ELF-1 (cell line): ENCODE data around the gene PBXIP1.
"Not testable (repeated sequence)": the region's sequence is repeated elsewhere in the genome, so short reads cannot be mapped to it uniquely, and the experiment has no call there.

Experiments
- DNase-seq: peaks from one replicate; pipeline ENCODE4 v3.0.0-alpha.2; 2016; ENCODE audit warnings: low read depth, low spot score

Gene PBXIP1

DNA sequence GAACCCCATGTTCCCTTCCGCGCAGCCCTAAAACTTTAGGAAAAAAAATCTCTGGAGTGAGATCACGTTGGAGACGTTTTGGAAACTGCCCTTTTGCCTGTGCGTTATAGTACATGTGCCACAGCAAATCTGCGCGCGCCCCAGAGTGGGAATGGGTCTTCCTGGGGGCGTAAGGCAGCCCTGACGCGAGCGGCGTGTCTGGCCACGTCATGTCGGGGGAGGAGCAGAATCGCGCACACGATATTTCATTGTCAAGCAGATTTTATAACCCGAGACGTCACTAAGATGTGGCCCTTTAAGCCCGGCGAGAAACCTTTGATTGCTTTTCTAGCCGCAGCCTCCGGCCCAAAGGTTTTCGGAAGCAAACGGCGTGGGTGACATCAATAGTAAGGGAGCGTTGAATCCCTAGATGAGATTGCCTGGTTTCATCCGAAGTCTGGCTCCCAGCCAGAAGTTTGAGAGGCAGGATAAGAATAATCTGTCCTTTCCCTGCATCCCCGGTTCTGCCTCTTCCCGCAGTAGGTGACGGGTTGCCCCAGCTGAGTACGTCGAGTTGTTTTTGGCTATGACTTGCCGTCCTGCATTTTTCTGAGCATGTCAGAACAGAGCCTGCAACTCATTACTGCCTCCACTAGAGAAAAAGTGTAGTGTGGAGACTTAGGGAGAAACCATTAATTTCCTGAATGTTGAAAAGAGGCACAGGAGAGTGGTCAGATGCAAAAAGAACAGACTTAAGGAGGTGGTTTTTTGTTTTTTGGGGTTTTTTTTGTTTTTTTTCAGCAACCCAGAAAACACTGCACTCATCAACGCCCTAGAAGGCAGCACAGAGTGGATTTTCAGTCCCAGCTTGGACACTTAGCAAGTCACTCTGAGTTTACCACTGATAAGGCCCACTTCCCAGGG lies 18.6 kb downstream of the PBXIP1 start:
- peak; percentile 95 for DNase-seq

DNA sequence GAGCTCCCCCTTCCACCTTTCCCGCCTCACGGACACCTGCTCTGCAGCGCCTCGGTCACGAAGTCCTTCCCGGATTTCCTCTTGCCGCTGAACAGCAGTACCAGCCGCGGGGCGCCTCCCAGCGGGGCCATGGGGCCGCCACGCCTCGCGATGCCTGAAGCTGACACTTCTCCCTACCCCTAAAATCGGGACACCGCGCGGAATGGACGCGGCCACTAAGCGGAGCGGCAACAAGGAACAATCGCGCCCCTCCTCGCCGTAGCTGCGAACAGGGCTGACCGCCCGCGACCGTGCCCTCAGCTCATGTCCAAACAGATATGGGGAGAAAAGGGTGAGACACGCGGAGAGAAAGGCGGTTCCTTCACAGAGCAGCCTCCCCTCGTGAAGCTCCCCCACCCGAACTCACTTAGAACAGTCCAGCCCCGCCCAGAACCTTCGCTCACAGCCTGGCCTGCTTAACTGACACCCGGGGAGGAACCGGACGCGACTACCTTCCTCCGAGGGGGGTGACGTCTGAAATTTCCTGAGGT lies 19.3 kb downstream of the PBXIP1 start, which contains the start of gene PMVK:
TSS of gene PMVK (minus strand) at position 165 of the 530 bp plus-strand sequence. CDS start at position 131, 34 bp downstream.
- peak; percentile 97 for DNase-seq

DNA sequence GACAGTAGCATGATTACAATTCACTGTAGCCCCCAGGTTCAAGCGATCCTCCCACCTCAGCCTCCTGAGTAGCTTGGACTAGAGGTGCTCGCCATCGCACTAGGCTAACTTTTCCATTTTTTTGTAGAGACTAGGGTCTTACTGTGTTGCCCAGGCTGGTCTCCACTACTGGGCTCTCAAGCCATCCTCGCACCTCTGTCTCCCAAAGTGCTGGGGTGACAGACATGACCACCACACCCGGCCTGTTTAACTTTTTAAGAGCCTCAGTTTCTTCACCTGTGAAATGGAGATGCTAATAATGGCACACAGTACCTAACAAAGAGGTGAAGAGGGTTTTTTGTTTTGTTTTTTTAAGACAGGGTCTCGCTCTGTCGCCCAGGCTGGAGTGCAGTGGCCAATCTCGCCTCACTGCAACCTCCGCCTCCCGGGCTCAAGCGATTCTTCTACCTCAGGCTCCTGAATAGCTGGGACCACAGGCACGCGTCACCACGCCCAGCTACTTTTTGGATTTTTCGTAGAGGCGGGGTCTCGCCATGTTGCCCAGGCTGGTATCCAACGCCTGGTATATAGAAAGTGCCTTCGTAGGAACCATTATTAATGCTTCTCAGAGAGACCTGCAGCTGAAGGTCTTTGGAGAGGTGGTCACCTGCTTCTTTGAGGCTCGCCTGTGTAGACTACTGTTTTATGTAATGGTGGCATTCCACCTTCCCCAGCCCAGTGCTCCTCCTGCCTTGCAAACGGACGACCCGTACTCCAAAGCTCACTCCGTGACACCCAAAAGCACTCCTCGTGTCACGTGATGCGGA lies 19.9 kb downstream of the PBXIP1 start:
- no peak for DNase-seq

DNA sequence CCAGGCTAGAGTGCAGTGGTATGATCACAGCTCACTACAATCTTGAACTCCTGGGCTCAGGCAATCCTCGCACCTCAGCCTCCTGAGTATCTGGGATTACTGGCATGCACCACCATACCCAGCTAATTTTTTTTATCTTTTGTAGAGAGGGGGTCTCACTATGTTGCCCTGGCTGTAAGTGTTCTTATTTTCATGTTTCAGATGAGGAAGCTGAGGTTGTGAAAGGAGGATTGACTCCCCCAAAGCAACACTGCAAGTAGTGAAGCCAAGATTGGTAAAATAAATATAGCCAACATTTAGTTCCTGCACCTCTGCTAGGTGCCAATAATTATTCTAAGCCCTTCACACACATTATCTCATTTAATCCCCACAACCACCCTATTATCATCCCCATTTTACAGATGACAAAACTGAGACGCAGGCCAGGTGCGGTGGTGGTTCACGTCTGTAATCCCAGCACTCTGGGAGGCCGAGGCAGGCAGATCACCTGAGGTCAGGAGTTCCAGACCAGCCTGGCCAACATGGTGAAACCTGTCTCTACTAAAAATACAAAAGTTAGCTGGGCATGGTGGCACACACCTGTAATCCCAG lies 21.4 kb downstream of the PBXIP1 start:
- DNase-seq, result no peak

DNA sequence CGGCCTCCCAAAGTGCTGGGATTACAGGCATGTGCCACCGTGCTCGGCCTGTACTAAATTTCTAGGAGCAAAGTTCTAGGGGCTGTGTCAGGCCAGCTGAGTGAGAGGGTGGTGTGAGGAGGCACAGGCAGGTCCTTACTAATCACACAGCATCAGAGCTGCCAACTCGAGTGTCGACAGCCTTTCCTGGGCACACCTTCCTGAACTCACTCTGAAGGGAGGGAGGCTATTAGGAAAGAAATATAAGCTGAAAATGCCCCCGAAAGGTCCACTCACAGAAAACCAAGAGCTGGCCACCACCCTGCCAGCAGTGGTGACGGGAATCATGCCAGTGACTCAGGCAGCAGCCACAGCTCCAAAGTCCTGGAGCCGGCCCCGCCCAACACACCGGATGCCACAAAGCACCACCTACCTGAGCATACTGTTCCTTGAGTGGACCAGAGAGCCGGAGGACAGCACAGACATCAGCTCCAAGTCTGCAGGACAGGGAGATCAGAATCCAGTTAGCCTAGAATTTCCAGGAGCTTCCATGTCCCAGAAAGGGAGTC lies 23.9 kb downstream of the PBXIP1 start:
- DNase-seq, result no peak

DNA sequence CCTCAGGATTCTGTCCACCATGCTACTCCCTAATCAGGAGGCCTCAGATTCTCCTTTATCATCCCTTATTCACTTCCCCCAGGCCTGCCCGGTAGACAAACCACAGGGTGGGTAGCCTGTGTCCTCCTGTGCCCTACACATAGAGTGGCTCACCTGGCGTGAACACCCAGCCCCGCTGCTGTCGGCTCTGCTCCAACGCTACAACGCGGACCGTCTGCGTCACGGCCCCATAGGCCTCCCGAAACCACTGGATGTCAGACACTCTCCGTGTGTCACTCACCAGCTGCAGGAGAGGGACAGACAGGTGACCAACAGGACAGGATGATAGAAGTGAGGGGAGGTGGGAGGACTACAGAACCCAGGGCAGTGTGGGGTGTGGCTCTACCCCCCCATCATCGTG lies 29.7 kb downstream of the PBXIP1 start:
- DNase-seq, result no peak

DNA sequence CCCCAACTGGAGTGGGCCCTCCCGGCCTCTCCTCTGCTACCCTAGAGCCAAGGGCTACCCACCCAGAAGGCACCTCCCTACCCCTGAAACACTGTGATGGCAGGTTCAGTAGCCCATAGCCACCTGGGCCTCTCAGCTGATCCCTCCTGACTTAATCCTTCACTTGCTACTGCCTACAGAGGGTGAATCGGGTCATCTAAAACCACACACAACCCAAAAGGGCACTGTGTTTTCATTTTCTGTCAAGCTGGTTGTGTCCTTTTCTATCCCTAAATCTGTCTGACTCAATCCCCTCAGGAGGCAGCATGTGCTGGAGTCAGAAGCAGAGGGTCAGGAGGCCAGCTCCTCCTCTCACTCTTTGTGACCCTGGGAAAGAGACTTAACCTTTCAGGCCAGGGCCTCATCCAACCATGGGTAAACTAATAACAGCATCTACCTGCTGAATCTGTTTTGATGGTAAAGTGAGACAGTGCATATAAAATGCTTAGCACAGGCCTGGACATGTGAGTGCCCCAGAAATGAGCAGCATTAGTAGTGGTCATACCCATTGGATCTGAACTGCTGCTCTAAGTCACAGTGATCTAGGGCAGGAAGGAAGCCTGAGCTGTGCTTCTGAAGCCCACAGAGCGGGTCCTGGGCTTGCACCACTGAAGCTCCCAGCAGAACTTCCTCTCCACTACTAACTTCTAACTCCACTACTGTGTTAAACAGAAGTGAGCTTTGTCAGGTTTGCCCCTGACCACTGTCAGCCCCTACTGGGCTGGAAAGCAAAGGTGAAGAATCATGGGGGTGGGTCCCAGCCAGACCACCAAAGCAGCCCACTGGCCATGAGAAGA lies 30.3 kb downstream of the PBXIP1 start:
- DNase-seq, result no peak

DNA sequence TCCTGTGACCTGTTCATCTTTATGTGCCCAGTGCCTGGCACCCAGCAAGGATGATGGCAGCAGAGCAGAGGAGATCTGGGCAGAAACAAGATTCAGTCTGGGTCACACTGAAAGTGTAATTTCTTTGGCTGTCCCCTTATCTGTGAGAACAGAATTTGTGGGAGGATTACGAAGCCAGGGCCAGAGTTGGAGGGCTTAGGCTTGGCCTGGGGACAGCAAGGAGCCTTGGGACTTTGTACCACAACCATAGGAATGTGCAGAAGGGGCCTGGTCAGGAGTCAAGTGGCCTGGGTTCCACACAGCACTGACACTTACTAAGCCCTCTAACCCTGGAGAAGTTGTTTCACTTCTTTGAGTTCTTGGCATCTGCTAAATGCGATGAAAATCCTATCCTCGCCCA lies 32.2 kb downstream of the PBXIP1 start:
- DNase-seq, result no peak

DNA sequence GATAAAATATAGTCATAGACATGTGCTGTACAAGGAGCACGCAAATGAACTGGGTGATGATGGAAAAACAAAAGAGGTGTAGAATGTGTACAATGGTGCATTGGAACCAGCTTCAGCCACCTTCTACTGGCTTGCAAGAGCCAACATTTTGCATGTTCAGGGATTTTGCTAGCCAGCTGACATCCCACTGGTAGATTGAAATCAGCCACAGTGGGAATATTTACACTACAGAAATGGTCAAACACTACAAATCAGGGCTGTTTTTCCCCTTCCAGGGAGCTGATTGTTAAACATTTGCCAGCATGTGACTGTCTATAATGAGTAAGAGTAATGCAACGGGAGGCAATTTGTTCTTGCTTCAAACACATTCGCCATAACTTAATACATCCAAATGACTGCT lies 42.6 kb downstream of the PBXIP1 start:
- no peak for DNase-seq

DNA sequence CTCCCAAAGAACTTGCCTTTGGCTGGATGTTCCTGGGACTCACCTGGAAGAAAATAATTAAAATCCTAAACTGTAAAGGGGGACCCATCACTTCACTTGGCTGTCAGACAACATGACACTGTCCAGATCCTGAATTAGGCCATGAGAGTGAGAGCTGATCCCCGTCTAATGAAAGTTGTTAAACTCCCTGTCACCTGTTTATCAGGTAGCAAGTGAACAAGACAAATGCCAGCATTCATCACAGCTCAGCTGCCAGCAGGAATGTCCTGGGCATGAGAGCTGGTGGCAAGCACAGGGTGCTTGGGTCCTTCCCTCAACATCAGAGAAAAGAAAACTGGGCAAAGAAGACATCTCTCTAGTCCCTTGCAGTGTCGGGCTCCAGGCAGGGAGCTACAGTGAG lies 43.1 kb downstream of the PBXIP1 start:
- no peak for DNase-seq

DNA sequence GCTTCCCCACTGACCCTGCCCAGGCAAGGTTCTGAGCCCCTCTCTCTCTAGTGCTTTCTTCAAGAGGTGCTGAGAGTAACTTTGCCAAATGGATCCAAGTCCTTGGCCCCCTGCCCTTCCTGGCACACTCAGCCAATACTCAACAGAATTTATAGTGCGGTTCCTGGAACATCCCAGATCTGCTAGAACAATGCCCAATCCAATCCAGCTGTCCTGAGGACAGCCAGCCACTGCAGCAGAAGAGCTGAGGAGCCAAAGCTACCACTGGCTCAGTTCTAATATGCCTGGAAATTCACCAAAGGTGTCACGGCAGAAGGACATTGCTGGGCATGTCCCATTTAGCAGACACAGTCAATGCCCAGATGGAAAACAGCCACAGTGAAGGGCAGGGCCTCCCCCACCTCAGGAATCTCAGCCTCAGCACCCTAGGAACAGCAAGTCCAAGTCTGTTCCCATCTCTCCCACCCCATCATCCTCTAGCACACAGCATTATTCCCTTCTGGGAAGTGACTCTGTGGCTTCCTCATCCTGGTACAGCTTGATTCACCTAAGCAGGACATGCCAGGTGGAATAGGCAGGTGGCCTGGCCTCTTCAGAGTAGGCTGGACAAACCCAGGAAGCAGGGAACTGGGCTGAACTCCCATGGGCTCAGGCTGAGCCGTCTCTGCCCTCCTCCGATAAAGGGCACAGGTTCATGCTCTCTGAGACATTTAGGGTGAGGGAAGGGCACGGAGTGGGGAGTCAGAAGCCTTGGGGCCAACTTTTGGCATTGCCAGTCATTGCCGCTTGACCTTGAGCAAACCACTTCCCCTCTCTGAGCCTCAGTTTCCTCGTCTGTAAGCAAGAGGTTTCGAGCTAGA lies 44.0 kb downstream of the PBXIP1 start:
- DNase-seq, result no peak

DNA sequence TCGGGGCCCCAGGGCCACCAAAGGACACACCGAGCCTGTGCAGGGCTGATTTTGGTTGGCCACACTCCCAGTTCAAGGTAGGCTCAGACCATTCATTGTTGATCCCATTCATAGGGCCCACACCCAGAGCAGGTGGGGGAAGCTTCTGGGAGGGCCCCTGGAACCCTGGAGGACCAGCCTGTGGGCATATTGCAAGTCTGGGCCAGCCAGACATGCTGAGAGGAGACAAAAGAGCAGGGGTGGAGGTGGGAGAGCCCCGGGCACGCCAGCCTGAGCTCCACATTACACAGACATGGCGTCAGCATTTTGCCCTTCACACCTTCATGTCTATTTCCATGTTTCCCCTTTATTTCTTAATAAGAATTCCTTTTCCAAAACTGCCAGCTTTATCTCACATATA lies 45.0 kb downstream of the PBXIP1 start:
- peak; percentile 76 for DNase-seq

DNA sequence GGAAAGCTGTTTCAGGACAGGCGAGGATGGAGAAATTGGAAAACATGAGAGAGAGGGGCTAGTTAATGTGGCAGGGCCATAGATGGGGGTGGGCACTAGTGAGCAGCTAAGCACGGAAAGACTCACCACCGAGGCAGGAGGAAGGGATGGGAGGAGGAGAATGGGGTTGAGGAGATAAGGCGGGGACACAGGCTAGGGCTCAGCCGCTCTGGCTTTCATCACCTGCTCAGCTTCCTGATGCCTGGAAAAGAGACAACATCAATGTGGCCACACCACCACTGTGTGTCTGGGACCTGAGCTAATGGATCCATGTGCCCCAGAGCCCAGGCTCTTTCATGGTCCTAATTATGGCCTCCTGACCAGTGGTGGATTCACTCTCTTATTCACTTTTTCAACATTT lies 47.0 kb downstream of the PBXIP1 start:
- DNase-seq, result no peak

DNA sequence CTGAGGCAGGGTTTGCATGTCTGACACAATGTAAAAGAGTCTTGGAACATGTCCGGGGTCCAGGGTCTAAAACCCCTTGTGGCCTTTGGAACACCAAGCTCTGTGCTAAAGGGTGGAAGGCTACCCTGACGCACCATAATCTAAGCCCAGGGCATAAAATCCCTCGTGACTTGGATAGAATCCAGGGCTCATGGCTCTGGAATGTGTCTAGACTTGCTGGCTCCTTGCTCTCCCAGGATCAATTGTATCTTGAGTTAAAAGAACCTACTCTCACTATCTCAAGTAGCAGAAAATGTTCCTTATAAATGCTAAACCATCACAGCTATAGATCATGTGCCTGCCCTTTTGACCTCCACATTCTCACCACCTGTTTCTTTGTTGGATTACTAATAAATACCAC lies 47.8 kb downstream of the PBXIP1 start:
- not testable (repeated sequence) for DNase-seq

DNA sequence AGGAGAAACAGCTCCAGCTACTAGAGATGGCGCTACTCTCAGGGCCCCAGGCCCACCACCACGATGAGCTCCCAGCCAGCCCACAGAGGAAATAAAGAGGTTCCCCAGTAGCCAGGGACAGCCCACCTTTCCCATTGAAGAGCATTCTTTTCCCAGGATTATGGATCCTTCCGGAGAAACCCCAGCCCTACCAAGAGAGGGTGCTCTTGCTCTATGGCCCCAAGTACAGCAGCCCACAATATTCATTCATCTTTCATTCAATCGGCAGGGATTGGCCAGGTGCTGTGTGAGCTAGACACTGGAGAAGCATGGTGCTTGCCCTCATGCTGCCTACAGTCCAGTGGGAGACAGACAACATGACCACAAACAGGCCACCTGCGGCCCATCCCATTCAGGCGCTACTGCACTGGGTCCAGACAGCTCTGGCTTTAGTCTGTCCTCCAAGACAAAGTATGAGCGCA lies 49.2 kb downstream of the PBXIP1 start:
- DNase-seq, result peak; percentile 40

DNA sequence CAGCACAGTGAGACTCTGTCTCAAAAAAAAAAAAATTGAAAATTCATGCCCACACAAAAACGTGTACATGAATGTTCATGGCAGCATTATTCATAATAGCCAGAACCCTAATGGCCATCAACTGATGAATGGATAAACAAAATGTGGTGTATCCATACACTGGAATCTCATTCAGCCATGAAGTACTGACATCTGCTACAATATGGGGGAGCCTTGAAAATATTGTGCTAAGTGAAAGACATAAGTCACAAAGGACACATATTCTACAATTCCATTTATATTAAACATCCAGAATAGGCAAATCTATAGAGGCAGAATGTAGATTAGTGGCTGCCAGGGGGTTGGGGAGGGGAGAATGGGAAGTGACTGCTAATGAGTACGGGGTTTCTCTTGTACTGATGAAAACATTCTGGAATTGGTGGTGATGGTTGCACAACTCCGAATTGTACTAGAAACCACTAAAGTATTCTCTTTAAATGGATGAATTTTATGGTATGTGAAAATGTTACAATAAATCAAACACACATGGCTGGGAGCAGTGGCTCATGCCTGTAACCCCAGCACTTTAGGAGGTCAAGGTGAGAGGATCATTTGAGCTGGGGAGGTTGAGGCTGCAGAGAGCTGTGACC lies 52.8 kb downstream of the PBXIP1 start:
- no peak for DNase-seq

DNA sequence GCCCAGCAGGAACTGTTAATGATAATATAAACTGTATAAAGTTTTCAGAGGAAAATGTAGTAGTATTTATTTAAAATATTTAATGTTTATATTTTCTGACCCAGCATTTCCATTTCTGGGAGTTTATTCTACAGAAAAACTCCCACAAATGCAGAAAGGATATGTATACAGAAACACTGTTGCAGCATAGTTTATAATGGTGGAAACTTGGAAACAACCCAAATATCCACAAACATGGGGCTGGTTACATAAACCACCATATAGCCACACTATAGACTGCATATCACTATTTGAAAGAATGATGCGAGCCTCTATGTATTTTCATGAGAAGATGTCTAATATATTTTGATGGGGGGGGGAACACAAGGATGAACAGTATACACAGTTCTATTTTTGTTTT lies 54.3 kb downstream of the PBXIP1 start:
- DNase-seq, result no peak

DNA sequence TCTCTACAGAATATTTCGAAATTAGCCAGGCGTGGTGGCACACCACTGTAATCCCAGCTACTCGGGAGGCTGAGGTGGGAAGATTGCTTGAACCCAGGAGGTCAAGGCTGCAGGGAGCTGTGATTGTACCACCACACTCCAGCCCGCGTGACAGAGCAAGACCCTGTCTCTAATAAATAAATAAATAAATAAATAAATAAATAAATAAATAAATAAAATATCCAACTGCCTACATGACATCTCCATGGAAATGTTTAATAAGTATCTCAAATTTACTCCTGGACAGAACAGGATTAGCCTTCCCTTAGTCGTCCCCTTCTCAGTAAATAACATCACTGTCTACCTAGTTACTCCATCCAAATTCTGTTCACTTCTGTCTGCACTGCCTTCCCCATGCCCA lies 56.9 kb downstream of the PBXIP1 start:
- no peak for DNase-seq

DNA sequence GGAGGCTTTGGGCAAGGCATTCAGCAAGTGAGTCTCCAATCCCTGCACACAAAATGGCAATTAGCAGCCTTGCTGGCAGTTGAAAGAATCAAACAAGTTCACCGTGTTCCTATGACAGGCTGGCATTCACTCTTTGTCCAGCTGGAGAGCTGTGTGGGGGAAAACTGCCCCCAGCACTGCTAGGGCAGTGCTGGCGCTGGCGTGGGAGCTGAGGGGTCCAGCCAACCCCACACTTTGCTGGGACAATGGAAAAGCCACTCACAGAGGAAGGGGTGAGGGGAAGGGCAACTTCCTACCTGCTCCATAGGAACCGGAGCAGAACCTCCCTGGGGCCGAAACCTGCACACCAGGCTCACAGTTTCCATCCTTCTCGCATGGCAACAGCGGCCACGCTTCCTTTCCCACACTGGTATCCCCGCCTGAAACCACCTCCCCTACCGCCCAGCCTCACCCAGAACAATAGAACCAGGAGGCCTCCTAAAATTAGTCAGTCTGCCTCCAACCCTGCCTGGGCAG lies 59.1 kb downstream of the PBXIP1 start:
- peak; percentile 14 for DNase-seq
